ENCODE data around the gene CCL3. TPM values are rescaled to one million over a fixed set of nuclear protein-coding genes. Genes with fewer than 3 reads are reported as not detected.
"Not testable (repeated sequence)": the region's sequence is repeated elsewhere in the genome, so short reads cannot be mapped to it uniquely, and the experiment has no call there.

The CCL3 gene
- total RNA-seq, 1 donor from 2014 or later, result not detected

- no peak for DNase-seq (ENCODE audit: low read depth, low spot score)
These were observed 27.8 kb upstream of the CCL3 start for GRCh38 chr17:36117505-36118382.

DNA sequence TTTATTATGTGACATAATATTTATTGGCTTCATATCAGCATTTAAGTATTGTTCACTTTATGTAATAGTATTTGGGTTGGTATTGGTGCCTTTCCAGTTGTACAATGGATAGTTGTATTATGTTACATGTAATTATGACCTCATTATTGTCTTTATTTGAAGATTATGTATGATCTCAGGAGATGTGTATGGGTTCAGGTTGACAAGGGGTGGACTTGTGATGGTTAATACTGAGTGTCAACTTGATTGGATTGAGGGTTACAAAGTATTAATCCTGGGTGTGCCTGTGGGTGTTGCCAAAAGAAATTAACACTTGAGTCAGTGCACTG, 25.7 kb upstream of the CCL3 start:
- DNase-seq (ENCODE audit: low read depth, low spot score), result not testable (repeated sequence)

DNA sequence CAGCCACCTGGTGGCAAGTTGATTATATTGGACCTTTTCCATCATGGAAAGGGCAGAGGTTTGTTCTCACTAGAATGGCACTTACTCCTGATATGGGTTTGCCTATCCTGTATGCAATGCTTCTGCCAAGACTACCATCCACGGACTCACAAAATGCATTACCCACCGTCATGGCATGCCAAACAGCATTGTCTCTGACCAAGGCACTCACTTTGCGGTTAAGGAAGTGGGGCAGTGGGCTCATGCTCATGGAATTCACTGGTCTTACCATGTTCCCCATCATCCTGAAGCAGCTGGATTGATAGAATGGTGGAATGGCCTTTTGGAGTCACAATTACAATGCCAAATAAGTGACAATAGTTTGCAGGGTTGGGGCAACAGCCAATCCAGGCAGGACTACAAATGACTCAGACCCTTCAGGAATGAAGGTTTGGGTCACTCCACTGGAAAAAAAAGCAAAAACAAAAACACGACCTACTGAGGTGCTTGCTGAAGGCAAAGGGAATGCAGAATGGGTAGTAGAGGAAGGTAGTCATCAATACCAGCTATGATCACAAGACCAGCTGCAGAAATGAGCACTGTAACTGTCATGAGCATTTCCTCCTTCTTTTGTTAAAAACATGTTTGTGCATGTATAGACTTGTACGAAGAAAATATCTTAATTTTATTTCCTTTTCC, 25.2 kb upstream of the CCL3 start:
- not testable (repeated sequence) for DNase-seq (ENCODE audit: low read depth, low spot score)

DNA sequence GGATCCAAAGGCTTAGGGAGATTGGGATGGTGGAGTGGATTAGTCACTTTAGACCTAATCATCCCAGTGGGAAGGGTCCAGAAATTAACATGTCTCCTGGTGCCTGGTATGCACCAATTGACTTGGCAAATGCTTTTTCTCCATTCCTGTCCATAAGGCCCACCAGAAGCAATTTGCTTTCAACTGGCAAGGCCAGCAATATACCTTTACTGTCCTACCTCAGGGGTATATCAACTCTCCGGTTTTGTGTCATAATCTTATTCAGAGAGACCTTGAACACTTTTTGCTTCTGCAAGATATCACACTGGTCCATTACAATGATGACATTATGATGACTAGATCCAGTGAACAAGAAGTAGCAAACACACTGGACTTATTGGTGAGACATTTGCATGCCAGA, 23.2 kb upstream of the CCL3 start:
- not testable (repeated sequence) for DNase-seq (ENCODE audit: low read depth, low spot score)

DNA sequence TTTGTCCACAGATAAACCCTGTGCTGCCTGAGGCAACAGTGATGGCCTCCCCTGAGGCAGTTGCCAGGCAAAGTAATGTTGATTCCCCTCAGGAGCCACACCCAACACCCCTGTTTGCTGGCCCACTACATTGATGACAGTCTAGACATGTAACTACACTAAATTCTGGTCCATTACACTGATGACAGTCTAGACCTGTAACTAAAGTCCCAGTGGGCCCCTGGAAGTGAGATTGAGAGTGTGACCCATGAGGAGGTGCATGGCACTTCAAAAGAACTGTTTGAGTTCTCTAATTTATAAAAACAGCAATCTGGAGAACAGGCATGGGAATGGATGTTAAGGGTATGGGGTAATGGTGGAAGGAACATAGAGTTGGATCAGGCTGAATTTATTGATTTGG, 22.6 kb upstream of the CCL3 start:
- no peak for DNase-seq (ENCODE audit: low read depth, low spot score)

DNA sequence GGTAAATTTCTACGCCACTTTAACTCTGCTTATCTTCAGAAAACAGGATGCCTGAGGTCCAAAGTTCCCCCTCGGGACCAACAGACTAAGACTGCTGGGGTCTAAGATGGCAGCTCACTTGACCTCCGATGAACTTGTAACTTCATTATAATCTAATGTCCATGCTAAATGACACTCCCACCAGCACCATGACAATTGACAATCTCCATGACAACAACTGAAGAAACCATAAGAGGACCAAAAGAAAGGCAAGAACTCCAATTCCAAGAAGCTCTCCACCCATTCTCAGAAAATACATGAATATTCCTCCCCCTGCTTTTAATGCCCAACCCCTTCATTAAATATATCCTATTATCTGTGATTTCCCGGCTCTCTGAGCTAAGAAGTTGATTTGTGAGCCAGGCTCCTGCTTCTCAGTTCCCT, 21.1 kb upstream of the CCL3 start:
- DNase-seq (ENCODE audit: low read depth, low spot score), result no peak

DNA sequence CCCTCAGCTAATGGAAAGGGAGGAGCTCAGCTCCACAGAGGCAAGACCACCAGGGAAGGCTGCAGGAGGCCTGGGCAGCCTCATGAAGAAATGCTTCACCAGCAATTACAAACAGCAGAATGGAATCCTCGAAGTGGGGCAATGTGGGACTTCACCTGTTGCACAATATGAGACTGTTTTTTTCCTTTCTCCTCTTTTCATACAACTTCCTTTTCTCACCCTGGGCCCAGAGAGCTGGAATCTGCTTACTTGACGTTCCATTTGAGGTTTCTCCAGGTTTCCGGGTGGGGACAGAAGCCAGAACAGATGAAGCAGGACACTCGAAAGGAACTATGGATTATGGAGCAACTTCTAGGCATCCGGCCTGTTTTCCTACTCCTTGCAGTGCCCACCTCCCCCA, 18.3 kb upstream of the CCL3 start:
- not testable (repeated sequence) for DNase-seq (ENCODE audit: low read depth, low spot score)

DNA sequence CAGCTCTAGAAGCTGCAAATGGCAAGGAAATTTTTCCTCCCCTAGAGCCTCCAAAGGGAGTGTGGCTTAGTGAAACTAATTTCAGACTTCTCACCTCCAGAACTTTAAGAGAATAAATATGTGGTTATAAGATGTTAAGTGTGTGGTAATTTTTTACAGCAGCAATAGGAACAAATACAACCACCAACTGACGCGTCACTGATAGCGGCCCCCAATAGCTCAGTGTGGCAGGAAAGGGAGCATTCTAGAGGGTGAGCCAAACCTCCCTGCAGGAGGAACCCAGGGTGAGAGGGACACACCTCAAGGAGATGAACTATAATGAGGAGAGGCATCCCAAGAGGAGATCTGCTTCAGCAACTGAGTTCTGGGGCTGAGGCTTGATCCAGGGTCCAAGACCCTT, 17.7 kb upstream of the CCL3 start:
- DNase-seq (ENCODE audit: low read depth, low spot score), result no peak

DNA sequence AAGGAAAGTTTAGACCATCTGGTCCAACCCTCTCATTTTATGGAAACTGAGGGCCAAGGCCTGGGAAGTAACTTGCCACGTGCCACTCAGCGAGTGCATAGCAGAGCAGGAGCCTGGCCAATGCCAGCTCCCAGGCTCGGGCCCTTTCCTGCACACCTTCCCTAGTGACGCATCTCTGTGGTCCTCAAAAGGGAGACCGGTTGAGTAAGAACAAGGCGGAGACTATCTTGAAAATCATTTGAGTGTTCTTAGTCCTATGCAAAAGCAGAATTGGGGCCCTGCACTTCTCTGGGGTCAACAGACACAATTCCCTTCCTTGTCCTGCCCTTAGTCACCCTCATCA, 16.5 kb upstream of the CCL3 start:
- DNase-seq (ENCODE audit: low read depth, low spot score), result no peak

DNA sequence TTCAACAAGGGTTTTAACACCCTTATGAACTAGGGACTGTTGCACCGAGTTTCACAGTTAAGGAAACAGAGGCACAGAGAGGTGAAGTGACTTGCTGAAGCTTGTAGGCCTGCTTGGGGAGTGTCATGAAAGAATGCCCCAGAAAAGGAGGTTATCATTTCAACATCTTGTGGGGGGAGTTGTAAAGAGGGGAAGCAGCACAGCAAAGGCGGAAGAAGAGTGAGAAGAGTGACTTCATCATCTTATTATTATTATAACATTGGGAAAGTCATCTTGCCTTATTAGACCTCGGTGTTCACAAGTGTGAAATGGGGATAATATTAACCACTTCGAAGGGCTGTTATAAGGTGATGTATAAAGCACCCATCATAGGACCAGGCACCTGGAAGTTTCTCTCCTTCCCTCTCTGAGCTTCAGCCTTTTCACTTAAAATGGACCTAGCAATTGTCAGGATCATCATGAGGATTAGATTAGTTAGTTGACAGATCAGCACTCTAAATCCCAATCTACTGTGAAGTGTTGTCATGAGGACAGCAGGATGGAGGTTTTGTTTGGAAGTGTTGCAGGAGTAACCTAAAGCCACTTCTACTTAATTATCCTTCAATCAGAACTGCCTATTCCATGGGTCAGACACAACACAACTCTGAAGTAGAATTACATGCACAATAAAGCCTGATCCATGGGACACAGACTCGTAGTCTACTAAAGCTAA, 16.0 kb upstream of the CCL3 start:
- no peak for DNase-seq (ENCODE audit: low read depth, low spot score)

- DNase-seq (ENCODE audit: low read depth, low spot score), result no peak
These were observed 14.8 kb upstream of the CCL3 start for GRCh38 chr17:36104701-36105181.

- not testable (repeated sequence) for DNase-seq (ENCODE audit: low read depth, low spot score)
These were observed 14.3 kb upstream of the CCL3 start for GRCh38 chr17:36104246-36104645.

GRCh38 chr17:36103401-36103975, 13.5 kb upstream of the CCL3 start, which contains the start of gene CCL4:
Gene CCL4, plus strand, starts transcription at chr17:36103827. Its CDS starts 79 bp downstream, at chr17:36103906.
- DNase-seq (ENCODE audit: low read depth, low spot score), result not testable (repeated sequence)

- DNase-seq (ENCODE audit: low read depth, low spot score), result not testable (repeated sequence)
These were observed 9.1 kb upstream of the CCL3 start for GRCh38 chr17:36099004-36099403.

GRCh38 chr17:36095992-36096391, 6.0 kb upstream of the CCL3 start:
- DNase-seq (ENCODE audit: low read depth, low spot score), result no peak

DNA sequence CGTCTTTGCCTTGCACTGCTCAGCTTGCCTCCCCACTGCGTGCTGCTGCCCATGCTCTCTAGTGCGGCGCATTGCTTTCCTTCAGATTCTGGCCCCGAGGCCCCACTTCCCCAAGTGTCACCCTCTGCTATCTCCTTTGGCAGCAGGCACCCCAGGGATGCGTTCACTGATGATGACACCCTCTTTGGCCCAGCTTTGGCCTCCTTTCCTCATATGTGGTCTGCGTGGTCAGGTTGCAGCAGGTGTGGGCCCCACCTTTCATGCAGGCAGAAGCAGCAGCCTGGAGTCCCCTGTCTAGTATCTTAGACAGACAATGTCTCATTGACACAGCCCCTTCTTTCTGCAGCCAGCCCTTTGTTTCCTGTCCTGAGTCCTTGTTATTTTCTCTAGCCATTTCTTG, 4.8 kb upstream of the CCL3 start:
- no peak for DNase-seq (ENCODE audit: low read depth, low spot score)

- DNase-seq (ENCODE audit: low read depth, low spot score), result no peak
These were observed 4.3 kb upstream of the CCL3 start for GRCh38 chr17:36094232-36094631.

- not testable (repeated sequence) for DNase-seq (ENCODE audit: low read depth, low spot score)
These were observed 2.8 kb upstream of the CCL3 start for GRCh38 chr17:36092715-36093114.

DNA sequence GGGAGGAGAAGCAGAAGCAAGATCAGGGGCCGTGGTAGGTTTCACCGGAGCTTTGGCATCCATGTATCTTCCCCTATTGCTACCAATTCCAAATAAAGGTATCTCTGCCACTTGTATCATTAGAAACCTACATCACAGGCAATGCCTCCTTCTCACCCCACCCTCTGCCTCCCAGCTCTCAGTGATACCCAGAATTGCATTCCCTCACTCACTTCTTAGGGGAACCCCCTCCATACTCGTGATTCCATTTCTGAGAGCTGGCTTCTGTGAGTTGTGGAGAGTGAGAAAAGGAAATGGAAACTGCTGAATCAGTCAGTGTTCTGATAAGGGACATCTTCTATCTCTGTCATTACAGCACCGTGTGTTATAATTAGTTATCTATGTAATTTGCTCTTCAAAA, 2.3 kb upstream of the CCL3 start:
- no peak for DNase-seq (ENCODE audit: low read depth, low spot score)

- no peak for DNase-seq (ENCODE audit: low read depth, low spot score)
These were observed 541 bp downstream of the CCL3 start for GRCh38 chr17:36089339-36089865.

GRCh38 chr17:36088670-36089338, 1.1 kb downstream of the CCL3 start:
- no peak for DNase-seq (ENCODE audit: low read depth, low spot score)
